Astrocyte of the spinal cord (primary cell): Measurements from ENCODE around the gene CD177.

Experiments
- DNase-seq: peaks from one replicate; pipeline ENCODE4 v3.0.0; 2011; ENCODE audit warnings: low read depth, low spot score
- H3K4me3 ChIP-seq: 2 replicates; pipeline ENCODE4 v1.5.1; 2011; ENCODE audit warnings: low read depth, mild to moderate bottlenecking, low read length, moderate library complexity
- in situ Hi-C: cut with HindIII; loops from 2 replicates; pipeline ENCODE4 v1.10.0; 2017; ENCODE audit warnings: low sequenced_read_pairs
- TF ChIP-seq, protein P1 (sequence below): IDR thresholded peaks from 2 replicates; pipeline ENCODE4 v1.5.1; 2012; ENCODE audit warnings: low read depth, mild to moderate bottlenecking, low read length, inconsistent platforms

The CD177 gene, protein sequence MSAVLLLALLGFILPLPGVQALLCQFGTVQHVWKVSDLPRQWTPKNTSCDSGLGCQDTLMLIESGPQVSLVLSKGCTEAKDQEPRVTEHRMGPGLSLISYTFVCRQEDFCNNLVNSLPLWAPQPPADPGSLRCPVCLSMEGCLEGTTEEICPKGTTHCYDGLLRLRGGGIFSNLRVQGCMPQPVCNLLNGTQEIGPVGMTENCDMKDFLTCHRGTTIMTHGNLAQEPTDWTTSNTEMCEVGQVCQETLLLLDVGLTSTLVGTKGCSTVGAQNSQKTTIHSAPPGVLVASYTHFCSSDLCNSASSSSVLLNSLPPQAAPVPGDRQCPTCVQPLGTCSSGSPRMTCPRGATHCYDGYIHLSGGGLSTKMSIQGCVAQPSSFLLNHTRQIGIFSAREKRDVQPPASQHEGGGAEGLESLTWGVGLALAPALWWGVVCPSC

DNA sequence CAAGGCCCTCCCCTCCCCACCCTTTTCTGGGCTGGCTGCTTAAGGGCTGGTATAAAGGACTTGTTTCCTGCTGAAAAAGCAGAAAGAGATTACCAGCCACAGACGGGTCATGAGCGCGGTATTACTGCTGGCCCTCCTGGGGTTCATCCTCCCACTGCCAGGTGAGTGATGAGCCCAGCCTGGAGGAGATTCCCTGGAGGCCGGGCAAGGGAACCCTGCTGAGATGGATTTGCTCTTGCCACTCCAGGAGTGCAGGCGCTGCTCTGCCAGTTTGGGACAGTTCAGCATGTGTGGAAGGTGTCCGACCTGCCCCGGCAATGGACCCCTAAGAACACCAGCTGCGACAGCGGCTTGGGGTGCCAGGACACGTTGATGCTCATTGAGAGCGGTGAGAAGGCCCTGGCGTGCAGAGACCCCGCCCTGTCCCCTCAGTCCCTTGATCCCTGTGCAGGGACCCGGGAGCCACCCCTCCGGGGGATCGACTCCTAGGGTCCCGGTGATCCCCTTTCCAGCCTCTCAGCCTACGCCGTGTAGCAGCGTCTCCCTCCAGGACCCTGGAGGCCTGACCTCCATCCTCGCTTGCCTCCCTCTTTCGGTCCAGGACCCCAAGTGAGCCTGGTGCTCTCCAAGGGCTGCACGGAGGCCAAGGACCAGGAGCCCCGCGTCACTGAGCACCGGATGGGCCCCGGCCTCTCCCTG, at the start of gene CD177:
Gene CD177, plus strand, starts transcription at position 81 of the 699 bp plus-strand sequence. Its CDS starts 29 bp downstream, at position 110.
- in situ Hi-C loops = no loop called here
- no peak for DNase-seq
- H3K4me3 ChIP-seq = no peak within 1 kb of the TSS
- TF ChIP-seq, protein P1, sequence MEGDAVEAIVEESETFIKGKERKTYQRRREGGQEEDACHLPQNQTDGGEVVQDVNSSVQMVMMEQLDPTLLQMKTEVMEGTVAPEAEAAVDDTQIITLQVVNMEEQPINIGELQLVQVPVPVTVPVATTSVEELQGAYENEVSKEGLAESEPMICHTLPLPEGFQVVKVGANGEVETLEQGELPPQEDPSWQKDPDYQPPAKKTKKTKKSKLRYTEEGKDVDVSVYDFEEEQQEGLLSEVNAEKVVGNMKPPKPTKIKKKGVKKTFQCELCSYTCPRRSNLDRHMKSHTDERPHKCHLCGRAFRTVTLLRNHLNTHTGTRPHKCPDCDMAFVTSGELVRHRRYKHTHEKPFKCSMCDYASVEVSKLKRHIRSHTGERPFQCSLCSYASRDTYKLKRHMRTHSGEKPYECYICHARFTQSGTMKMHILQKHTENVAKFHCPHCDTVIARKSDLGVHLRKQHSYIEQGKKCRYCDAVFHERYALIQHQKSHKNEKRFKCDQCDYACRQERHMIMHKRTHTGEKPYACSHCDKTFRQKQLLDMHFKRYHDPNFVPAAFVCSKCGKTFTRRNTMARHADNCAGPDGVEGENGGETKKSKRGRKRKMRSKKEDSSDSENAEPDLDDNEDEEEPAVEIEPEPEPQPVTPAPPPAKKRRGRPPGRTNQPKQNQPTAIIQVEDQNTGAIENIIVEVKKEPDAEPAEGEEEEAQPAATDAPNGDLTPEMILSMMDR = no peak

DNA sequence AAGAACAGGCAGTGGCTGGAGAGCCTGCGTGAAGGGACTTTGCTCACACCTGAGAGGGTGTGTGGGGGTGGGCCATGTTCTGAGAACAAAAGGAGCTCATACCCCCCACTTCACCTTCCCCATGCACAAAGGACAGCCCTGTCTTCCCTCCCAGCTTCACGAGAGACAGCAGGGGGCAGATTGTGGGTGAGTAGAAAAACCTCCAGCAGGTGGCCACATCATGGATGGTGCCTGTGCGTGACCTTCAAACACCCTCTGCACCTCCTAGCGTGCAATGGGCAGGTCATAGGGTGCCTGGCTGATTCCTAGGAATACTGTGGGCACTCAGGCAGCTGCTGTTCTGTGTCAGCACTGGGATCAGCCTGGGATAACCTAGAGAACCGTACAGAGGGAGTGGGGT, 47.8 kb upstream of the CD177 start:
- DNase-seq = no peak
- H3K4me3 ChIP-seq = no peak overlapping the region
- in situ Hi-C loops = no loop called here
- TF ChIP-seq, protein P1 = no peak

DNA sequence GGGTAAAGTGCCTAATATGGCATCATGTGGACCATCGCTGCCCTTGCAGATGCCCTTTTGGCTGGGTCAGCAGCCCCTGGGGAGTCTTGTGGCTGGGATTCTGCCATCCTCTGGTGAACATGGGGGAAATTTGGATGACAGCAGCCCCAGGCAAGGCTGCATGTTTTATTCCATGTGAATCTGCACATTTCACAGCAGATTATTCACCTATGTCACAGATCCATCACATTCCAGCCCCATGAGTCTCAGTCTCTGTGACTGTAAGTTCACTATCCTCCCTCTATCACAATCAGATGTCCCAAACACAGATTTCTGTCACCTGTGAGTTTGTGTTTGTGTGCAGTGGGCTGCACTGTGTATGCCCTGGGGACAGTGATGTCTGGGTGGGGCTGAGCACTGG, 47.4 kb upstream of the CD177 start:
- no peak for DNase-seq
- no peak overlapping the region for H3K4me3 ChIP-seq
- in situ Hi-C loops = no loop called here
- TF ChIP-seq, protein P1 = no peak

DNA sequence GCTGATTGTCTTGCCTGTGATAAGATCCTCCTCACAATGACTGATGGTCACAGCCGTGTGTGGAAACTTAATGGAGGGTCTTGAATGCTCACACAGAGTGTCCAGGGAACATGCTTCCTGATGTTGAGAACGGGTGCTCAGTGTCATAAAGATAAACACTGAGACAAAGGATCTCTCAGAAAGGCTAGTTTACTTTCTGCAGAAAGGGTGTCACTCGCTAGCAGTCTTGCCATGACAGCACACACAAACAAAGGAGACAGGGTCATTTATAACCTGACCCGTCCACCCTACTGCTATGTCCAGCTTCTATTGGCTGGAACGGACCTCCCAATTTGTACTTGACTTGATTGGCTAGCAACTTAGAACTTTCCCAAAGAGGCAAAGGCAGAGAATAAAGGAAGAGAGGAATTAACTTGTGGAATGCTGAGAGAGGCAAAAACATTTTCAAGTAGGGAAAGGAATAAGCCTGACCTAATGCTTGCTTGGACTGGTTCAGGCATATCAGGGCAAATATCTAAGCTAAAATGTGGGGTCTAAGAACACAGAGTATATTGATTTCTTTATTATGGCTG, 45.2 kb upstream of the CD177 start:
- no peak overlapping the region for H3K4me3 ChIP-seq
- no peak for DNase-seq
- in situ Hi-C loops = no loop called here
- TF ChIP-seq, protein P1 = no peak

DNA sequence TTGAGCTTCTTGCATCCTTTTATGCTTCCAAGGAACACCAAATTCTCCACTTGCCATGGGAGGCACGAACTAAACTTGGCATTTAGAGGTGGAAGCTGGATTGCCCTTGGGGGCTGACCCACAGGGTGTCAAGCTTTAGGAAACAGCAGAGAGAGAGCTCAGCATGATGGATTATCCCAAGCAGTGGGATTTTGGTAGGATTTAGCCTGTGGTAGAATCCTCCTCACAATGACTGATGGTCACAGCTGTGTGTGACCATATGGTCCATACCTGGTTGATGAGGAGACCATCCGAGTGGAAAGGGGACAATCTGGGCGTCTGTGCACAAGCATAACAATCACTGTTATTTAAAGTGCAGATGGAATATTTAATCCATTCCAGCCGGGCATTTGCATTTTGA, 44.0 kb upstream of the CD177 start:
- H3K4me3 ChIP-seq = no peak overlapping the region
- in situ Hi-C loops = no loop called here
- TF ChIP-seq, protein P1 = no peak
- DNase-seq = no peak

DNA sequence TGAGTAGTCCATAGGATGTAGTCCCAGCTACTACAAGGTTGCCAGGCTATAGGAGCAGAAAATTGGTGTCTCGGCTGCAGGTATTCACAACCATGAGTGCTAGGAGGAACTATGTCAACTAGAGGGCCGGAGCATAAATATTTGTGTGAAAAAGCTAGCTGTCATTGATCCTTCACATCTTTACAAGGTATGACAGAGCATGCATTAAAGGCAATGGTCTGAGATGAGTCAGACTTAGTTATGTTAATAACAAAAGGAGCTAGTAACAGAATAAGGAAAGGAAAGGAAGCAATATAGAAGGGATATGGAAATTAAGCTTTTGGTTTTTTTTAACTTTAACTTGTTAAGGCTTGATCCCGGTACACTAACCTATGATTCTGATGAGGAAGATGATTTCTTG, 43.3 kb upstream of the CD177 start:
- in situ Hi-C loops = no loop called here
- no peak for DNase-seq
- H3K4me3 ChIP-seq = no peak overlapping the region
- TF ChIP-seq, protein P1 = no peak
